H9 (cell line): Measurements from ENCODE around the gene RNF26. TPM values are rescaled to one million over a fixed set of nuclear protein-coding genes. Genes with fewer than 3 reads are reported as not detected.

ENCODE experiments used
- DNase-seq: peaks from one replicate; pipeline ENCODE4 v3.0.0-alpha.2; 2017
- H2AFZ ChIP-seq: one replicate; pipeline ENCODE4 v1.6.1; 2013; ENCODE audit warnings: mild to moderate bottlenecking, low read length, control low read depth, moderate library complexity
- H2AK5ac ChIP-seq: 2 replicates; pipeline ENCODE4 v1.6.1; 2013; ENCODE audit warnings: low read length, control low read depth, mixed read lengths; ENCODE audit not compliant: insufficient read length
- H2BK120ac ChIP-seq: one replicate; pipeline ENCODE4 v1.6.1; 2013; ENCODE audit warnings: low read depth, mild to moderate bottlenecking, low read length, control low read depth, inconsistent platforms; ENCODE audit not compliant: poor library complexity, severe bottlenecking
- H2BK12ac ChIP-seq: 2 replicates; pipeline ENCODE4 v1.6.1; 2013; ENCODE audit warnings: low read length, control low read depth, mixed read lengths, low read depth; ENCODE audit not compliant: insufficient read length
- H2BK15ac ChIP-seq: 2 replicates; pipeline ENCODE4 v1.6.1; 2013; ENCODE audit warnings: low read depth, low read length, control low read depth
- H2BK20ac ChIP-seq: one replicate; pipeline ENCODE4 v1.6.1; 2013; ENCODE audit warnings: low read depth, mild to moderate bottlenecking, low read length, control low read depth, inconsistent platforms; ENCODE audit not compliant: poor library complexity, severe bottlenecking
- H2BK5ac ChIP-seq: 2 replicates; pipeline ENCODE4 v1.6.1; 2013; ENCODE audit warnings: low read length, control low read depth, mixed read lengths; ENCODE audit not compliant: insufficient read length
- H3K14ac ChIP-seq: 2 replicates; pipeline ENCODE4 v1.6.1; 2013; ENCODE audit warnings: low read length, control low read depth; ENCODE audit not compliant: insufficient read depth
- H3K18ac ChIP-seq: 2 replicates; pipeline ENCODE4 v1.6.1; 2013; ENCODE audit warnings: low read depth, mild to moderate bottlenecking, mixed read lengths, low read length, control low read depth; ENCODE audit not compliant: insufficient read length
- H3K23ac ChIP-seq: 2 replicates; pipeline ENCODE4 v1.6.1; 2013; ENCODE audit warnings: low read length, control low read depth, mixed read lengths, low read depth; ENCODE audit not compliant: insufficient read length
- H3K23me2 ChIP-seq: 2 replicates; pipeline ENCODE4 v1.6.1; 2013; ENCODE audit warnings: low read depth, mild to moderate bottlenecking, mixed read lengths, low read length, control low read depth; ENCODE audit not compliant: insufficient read length, poor library complexity, severe bottlenecking
- H3K27ac ChIP-seq: 2 replicates; pipeline ENCODE4 v1.5.1; 2013; ENCODE audit warnings: low read length, control low read depth, mixed read lengths, low read depth; ENCODE audit not compliant: insufficient read length
- H3K27me3 ChIP-seq: 2 replicates; pipeline ENCODE4 v1.6.1; 2013; ENCODE audit warnings: low read length, control low read depth, inconsistent platforms; ENCODE audit not compliant: insufficient read depth
- H3K4ac ChIP-seq: 2 replicates; pipeline ENCODE4 v1.6.1; 2013; ENCODE audit warnings: low read depth, mild to moderate bottlenecking, control low read depth, inconsistent platforms, low read length, moderate library complexity
- H3K4me1 ChIP-seq: 2 replicates; pipeline ENCODE4 v1.6.1; 2013; ENCODE audit warnings: low read length, control low read depth, inconsistent platforms; ENCODE audit not compliant: insufficient read depth
- H3K4me2 ChIP-seq: 2 replicates; pipeline ENCODE4 v1.6.1; 2013; ENCODE audit warnings: low read length, control low read depth, mixed read lengths; ENCODE audit not compliant: insufficient read length, insufficient read depth
- H3K56ac ChIP-seq: 2 replicates; pipeline ENCODE4 v1.6.1; 2013; ENCODE audit warnings: low read depth, mild to moderate bottlenecking, mixed read lengths, low read length, control low read depth; ENCODE audit not compliant: insufficient read length
- H3K79me1 ChIP-seq: 2 replicates; pipeline ENCODE4 v1.6.1; 2013; ENCODE audit warnings: low read depth, mild to moderate bottlenecking, moderate library complexity, low read length, control low read depth, inconsistent platforms; ENCODE audit not compliant: insufficient read depth, poor library complexity, severe bottlenecking
- H3K79me2 ChIP-seq: 2 replicates; pipeline ENCODE4 v1.6.1; 2013; ENCODE audit warnings: low read length, control low read depth, inconsistent platforms; ENCODE audit not compliant: insufficient read depth
- H3K9ac ChIP-seq: 2 replicates; pipeline ENCODE4 v1.6.1; 2013; ENCODE audit warnings: low read length, control low read depth, mixed read lengths; ENCODE audit not compliant: insufficient read length; ENCODE audit errors: extremely low read depth
- H3K9me3 ChIP-seq: one replicate; pipeline ENCODE4 v1.6.1; 2013; ENCODE audit warnings: low read depth, low read length, inconsistent platforms; ENCODE audit not compliant: control insufficient read depth
- H3T11ph ChIP-seq: one replicate; pipeline ENCODE4 v1.6.1; 2013; ENCODE audit warnings: mild to moderate bottlenecking, low read length, control low read depth, inconsistent platforms
- H4K20me1 ChIP-seq: one replicate; pipeline ENCODE4 v1.6.1; 2013; ENCODE audit not compliant: control insufficient read depth, insufficient read length, insufficient read depth
- H4K5ac ChIP-seq: 2 replicates; pipeline ENCODE4 v1.6.1; 2013; ENCODE audit warnings: low read depth, mild to moderate bottlenecking, mixed read lengths, low read length, control low read depth; ENCODE audit not compliant: insufficient read length
- H4K8ac ChIP-seq: replicated peaks from 2 replicates; pipeline ENCODE4 v1.6.1; 2013; ENCODE audit warnings: low read length, control low read depth, mixed read lengths, low read depth; ENCODE audit not compliant: insufficient read length
- H4K91ac ChIP-seq: 2 replicates; pipeline ENCODE4 v1.6.1; 2013; ENCODE audit warnings: low read depth, mild to moderate bottlenecking, moderate library complexity, mixed read lengths, low read length, control low read depth; ENCODE audit not compliant: insufficient read length
- H3K27ac Mint-ChIP-seq, 3 experiments: 2 replicates in 2 of 3; 3 replicates in 1 of 3; pipeline ENCODE4 v1.8.0; 2020 to 2021; ENCODE audit warnings: mixed read lengths in 3 of 3, mild to moderate bottlenecking in 1 of 3, moderate library complexity in 1 of 3
- H3K27me3 Mint-ChIP-seq: 2 replicates; pipeline ENCODE4 v1.8.0; 2021; ENCODE audit warnings: low read depth, mild to moderate bottlenecking, moderate library complexity, mixed read lengths
- H3K36me3 Mint-ChIP-seq, 3 experiments: 2 replicates in 2 of 3; 3 replicates in 1 of 3; pipeline ENCODE4 v1.8.0; 2020 to 2021; ENCODE audit warnings: low read depth in 3 of 3, mixed read lengths in 3 of 3; ENCODE audit not compliant: insufficient read depth in 1 of 3
- H3K4me1 Mint-ChIP-seq, 2 experiments: 2 replicates each; pipeline ENCODE4 v1.8.0; 2020; ENCODE audit warnings: mixed read lengths in 2 of 2
- H3K4me3 Mint-ChIP-seq, 2 experiments: 2 replicates in 1 of 2; 3 replicates in 1 of 2; pipeline ENCODE4 v1.8.0; 2020 to 2021; ENCODE audit warnings: mild to moderate bottlenecking in 2 of 2, mixed read lengths in 2 of 2, moderate library complexity in 1 of 2
- H3K9me3 Mint-ChIP-seq, 2 experiments: 2 replicates in 1 of 2; 3 replicates in 1 of 2; pipeline ENCODE4 v1.8.0; 2020; ENCODE audit warnings: mild to moderate bottlenecking in 2 of 2, mixed read lengths in 2 of 2, moderate library complexity in 1 of 2
- CTCF ChIP-seq: fragments of 200-600 bp; sonication (generic); conservative IDR thresholded peaks from 3 replicates; pipeline ENCODE4 v1.8.0; 2021; ENCODE audit warnings: antibody characterized with exemption, mild to moderate bottlenecking
- WGBS: extraction: QIAGEN DNeasy Blood & Tissue Kit; methylation state at CpG from one replicate; pipeline ENCODE4 v1.1.7; 2013; ENCODE audit warnings: missing lambda C conversion rate, low lambda C conversion rate, mixed read lengths; ENCODE audit not compliant: insufficient read length; ENCODE audit errors: extremely low coverage; 5-methylcytosine and 5-hydroxymethylcytosine counted together
- total RNA-seq: library from RNA; stranded (reverse); gene quantifications from 2 replicates; pipeline ENCODE4 v1.2.1, GENCODE V29; 2021

RNF26 gene
- total RNA-seq, 1 experiment from 2014 or later: 57.6 TPM

GRCh38 chr11:119338318-119338890 lies 4.1 kb downstream of the RNF26 start:
- peaks cover 46 to 70% of the 10 kb centered on the region in 2 experiments for H3K4me1 Mint-ChIP-seq
- Histone ChIP-seq H3K79me2 (peaks cover 13% of the 10 kb centered on the region; the same call in 1 of the 2 replicates), H3K9ac (no peak overlapping the region), H2BK15ac (no peak overlapping the region), H4K8ac (no peak overlapping the region), H3K18ac (peak overlapping the region; percentile 33), H3K14ac (no peak overlapping the region), H3K4me1 (no peaks in the 10 kb centered on the region; the same call in 1 of the 2 replicates), H3K27me3 (peaks cover 16% of the 10 kb centered on the region), H2BK120ac (no peak overlapping the region), H3K56ac (no peak overlapping the region), H3K23ac (no peak overlapping the region), H3K9me3 (no peaks in the 10 kb centered on the region), H2AK5ac (no peak overlapping the region), H3K23me2 (peaks cover 28% of the 10 kb centered on the region), H2AFZ (no peak overlapping the region), H4K91ac (no peak overlapping the region), H3K27ac (no peak overlapping the region), H2BK12ac (no peak overlapping the region), H2BK20ac (no peak overlapping the region), H4K5ac (no peak overlapping the region), H3T11ph (no peak overlapping the region), H4K20me1 (no peaks in the 10 kb centered on the region), H2BK5ac (no peak overlapping the region), H3K4me2 (peak overlapping the region; percentile 56), H3K79me1 (peaks cover 9% of the 10 kb centered on the region), H3K4ac (no peak overlapping the region)
- H3K9me3 Mint-ChIP-seq: no peaks in the 10 kb centered on the region; a peak in 1 of 5 replicates
- peaks cover 45% of the 10 kb centered on the region for H3K27me3 Mint-ChIP-seq
- peaks cover 13 to 18% (median 15%) of the 10 kb centered on the region in 3 experiments for H3K36me3 Mint-ChIP-seq
- TF ChIP-seq CTCF: peak; percentile 85
- H3K4me3 Mint-ChIP-seq: peak overlapping the region; percentile 38 to 99
- peak; percentile 89 for DNase-seq
- H3K27ac Mint-ChIP-seq: peak overlapping the region; percentile 58 to 94 (median 85); a peak in 5 of 7 replicates
- no CpG with 5 or more reads among the region's 17 CpGs for WGBS
